Stimulated activated CD8-positive, alpha-beta memory T cell treated with anti-CD3 and anti-CD28 coated beads, Interleukin-7, amount 100 ng/mL, for 48 hours (primary cell): ENCODE results near the gene TBX21.

Experiments
- DNase-seq, 2 donors: peaks; one replicate each; pipeline ENCODE4 v3.0.0-alpha.2; 2020; ENCODE audit warnings: low read depth in 1 of 2; ENCODE audit errors: extremely low read depth in 1 of 2

The TBX21 gene, protein sequence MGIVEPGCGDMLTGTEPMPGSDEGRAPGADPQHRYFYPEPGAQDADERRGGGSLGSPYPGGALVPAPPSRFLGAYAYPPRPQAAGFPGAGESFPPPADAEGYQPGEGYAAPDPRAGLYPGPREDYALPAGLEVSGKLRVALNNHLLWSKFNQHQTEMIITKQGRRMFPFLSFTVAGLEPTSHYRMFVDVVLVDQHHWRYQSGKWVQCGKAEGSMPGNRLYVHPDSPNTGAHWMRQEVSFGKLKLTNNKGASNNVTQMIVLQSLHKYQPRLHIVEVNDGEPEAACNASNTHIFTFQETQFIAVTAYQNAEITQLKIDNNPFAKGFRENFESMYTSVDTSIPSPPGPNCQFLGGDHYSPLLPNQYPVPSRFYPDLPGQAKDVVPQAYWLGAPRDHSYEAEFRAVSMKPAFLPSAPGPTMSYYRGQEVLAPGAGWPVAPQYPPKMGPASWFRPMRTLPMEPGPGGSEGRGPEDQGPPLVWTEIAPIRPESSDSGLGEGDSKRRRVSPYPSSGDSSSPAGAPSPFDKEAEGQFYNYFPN

DNA sequence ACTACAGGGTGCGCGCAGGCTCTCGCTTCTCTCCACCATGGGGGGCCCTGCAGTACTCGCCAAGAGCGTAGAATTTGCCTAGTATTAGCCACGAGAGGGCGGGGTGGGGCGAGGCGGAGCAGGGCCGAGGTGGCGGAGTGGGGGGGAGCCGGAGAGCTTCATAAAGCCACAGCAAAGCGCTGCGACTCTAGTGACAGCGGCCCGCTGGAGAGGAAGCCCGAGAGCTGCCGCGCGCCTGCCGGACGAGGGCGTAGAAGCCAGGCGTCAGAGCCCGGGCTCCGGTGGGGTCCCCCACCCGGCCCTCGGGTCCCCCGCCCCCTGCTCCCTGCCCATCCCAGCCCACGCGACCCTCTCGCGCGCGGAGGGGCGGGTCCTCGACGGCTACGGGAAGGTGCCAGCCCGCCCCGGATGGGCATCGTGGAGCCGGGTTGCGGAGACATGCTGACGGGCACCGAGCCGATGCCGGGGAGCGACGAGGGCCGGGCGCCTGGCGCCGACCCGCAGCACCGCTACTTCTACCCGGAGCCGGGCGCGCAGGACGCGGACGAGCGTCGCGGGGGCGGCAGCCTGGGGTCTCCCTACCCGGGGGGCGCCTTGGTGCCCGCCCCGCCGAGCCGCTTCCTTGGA is at the start of gene TBX21:
TSS of gene TBX21 (plus strand) at position 190 of the 627 bp plus-strand sequence. CDS start at position 409, 219 bp downstream.
- peak; percentile 84 to 93 for DNase-seq

DNA sequence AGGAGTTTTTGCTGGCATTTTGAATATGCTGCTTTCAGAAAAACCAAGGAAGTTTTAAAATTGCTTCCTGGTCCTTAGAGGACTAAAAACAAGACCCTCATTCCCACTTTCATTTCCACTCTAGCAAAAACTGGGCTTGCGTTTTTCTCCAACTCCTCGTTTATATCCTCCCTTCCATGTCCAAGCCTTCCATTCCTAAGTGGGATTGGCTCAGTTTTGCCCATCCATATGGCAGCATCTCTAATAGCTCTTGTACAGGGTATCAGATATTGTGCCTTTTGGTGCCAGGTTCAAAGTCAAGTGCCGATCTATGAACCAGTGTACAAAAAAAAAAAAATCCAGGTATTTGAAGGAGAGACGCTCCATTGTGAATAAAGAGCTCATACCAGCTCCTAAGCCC is 49.0 kb upstream of the TBX21 start:
- DNase-seq: no peak

DNA sequence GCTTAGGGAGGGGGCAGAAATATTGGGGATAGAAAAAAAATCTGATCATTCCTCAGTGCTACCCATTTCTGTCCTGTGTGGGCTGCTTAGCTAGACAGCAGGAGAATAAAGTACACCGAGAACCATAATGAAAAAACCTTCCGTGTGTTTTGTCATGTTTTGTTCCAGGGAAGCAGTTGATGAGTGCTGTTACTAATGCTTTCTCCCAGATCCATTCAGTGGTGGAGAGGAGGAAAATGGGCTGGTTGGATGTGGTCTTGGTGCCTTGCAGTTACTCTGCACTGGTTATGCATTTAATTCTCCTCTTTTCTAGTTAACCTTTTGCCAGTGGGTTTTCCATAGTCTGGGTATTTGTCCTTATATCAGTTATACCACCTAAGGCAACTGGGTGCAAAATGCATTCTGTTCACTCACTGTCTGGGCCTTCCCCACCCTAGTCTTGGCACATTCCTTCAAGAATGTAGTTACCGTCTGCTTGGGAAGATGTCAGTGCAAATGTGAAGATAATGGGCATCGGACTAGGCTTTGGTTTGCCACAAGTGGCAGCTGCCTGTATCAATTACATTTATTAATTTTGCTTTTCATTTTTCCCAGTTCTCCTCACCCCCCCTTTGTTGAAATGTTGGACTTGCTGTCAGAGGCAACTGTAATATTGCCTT is 48.4 kb upstream of the TBX21 start:
- no peak for DNase-seq

DNA sequence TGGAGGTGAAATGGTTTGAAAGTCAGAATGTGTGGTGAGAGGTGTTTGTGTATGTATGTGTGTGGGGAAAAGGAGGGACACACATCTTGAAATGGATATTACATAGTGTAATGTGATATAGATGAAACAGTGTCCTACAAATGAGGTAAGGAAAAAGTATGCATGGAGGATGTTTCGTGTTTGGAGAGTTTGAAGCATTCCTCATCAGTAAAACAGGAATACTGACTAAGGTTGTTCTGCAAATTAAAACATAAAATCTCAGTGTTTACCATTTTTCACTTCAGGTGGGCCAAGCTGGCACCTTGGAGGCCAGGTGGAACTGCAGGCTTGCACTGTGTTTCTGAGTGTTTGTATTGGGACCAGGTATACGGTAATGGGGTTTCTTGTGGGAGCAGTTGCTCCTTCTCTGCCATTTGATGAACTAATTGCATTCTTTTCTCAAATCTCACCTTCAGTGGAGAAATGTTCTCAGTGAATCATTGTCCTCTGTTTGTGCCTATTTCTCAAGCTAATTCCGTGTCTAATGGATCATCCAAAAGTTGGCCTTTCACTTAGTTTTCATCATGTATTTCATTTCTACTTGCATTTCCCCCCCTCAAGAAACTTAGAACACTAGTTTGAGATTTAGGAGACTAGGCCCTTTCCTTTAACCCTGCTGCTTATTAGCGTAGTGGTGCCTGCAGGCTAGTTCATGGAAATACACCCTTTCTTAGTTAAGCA is 47.3 kb upstream of the TBX21 start:
- no peak for DNase-seq

DNA sequence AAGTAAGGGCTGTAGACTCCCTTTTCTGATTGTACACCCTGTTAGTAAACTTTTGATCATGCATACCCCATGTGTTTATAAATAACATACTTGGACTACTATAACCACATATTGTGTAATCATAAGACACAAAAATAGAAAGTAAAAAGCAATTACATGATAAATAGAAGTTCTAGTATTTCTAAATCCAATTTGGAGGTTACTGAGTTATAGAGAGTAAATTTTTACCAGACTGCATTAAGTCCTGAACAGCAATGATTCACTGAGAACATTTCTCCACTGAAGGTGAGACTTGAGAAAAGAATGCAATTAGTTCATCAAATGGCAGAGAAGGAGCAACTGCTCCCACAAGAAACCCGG is 46.8 kb upstream of the TBX21 start:
- DNase-seq: no peak

DNA sequence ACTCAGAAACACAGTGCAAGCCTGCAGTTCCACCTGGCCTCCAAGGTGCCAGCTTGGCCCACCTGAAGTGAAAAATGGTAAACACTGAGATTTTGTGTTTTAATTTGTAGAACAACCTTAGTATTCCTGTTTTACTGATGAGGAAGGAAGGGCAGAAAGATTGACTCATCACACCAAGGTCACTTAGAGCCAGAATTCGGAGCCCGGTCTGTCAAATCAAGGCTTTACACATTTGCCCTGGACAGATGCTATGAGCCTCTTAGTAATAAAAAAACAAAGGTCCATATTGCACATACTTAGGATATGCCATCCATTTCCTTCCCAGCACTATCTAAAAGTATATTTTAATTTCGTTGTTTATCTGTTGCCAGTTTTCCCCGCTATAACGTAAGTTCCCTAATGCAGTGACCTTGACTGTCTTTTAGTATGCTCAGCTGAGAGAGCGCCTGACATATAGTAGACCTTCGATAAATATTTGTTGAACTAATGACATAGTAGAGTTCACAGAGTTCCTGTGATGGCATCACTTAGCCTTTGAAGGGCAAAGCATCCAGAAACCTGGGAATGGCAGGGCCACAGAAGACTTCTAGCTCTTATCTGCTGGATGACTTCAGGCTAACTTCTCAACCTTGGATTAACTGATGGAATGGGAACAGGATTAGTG is 46.2 kb upstream of the TBX21 start:
- DNase-seq: no peak

DNA sequence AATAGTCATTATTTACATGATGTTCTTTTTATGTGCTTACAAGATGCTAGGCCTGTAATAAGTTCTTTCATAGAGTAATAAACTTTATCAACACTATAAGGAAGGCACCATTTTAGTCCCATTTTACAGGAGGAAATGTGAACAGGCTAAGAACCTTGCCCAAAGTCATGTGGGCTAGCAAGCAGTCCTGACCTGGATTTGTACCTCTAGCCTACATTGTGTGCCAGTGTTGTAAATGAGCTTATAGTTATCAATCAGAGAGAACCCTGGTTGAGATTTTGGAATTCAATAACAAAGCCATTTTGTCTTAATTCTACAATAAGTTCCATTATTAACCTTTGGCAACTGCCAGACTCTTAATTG is 45.7 kb upstream of the TBX21 start:
- no peak for DNase-seq

DNA sequence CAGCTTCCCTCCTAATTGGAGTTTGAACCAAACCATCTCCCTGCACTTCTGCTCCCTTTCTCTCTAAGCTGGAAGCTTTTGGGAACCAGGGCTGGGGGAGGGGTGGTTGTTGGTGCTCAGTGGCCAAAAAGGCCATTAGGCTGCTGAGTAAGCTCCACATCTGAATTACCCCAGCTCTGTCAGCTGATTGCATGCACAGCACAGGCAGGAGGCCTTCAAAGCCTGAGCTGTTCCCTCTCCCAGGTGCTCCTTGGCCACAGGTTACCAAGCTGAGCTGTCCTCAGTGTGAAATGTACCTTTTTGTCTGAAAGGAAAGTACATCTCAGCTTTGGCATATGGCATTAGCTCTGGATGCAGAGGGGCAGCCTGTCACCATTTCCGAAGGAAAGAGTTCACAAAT is 45.3 kb upstream of the TBX21 start:
- DNase-seq: no peak

DNA sequence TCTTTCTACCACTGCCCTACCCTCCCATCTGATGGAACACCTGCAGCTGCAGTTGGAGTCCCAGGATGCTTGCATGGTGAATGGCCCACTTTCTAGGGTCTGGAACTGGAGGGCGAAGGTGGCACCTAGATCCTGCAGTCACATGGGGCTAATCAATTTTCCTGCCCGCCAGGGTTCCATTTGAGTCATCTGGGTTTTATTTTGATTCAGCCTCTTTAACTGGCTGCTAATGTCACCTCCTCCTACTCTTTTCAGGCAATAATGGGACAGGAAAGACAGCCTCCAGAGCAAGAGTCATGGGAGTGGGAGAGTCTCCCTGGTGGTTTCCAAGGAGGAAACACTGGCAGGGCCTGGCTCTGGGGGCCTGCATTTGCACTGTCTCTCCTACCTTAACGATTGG is 42.9 kb upstream of the TBX21 start:
- DNase-seq: no peak

DNA sequence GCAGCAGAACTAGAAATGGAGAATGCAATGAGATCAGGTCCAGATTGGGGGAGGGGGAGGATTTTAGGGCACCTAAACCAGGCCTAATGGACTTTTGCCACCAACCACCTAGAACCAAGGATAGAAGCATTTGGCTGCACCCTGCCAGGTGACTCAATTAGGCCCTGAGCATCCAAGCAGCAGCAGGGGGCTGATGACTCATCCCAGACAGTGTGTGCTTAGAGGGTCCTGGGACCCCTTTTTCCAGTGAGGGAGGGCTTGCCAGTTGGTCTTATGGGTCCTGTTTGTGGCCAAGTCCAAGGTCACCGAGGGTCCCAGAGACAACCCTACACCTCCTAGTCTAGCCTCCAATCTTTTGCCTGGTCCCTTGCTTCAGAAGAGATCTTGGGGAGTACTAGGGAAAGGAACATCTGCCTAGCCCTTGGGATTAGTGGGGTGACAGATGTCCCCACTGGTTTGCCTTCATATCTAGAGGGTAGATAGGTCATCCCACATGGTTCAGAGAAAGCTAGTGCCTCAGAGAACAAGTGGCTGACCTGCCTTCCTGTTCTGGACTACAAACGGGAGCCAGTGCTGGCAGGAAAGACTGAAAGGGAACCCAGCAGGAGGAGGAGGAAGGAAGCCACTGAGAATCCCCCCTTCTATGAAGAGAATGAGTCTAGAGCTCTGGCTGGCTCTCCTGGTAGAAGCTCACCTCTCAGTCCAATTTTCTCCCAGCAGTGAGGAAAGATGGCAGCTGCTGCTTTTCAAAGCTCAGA is 40.7 kb upstream of the TBX21 start:
- no peak for DNase-seq

DNA sequence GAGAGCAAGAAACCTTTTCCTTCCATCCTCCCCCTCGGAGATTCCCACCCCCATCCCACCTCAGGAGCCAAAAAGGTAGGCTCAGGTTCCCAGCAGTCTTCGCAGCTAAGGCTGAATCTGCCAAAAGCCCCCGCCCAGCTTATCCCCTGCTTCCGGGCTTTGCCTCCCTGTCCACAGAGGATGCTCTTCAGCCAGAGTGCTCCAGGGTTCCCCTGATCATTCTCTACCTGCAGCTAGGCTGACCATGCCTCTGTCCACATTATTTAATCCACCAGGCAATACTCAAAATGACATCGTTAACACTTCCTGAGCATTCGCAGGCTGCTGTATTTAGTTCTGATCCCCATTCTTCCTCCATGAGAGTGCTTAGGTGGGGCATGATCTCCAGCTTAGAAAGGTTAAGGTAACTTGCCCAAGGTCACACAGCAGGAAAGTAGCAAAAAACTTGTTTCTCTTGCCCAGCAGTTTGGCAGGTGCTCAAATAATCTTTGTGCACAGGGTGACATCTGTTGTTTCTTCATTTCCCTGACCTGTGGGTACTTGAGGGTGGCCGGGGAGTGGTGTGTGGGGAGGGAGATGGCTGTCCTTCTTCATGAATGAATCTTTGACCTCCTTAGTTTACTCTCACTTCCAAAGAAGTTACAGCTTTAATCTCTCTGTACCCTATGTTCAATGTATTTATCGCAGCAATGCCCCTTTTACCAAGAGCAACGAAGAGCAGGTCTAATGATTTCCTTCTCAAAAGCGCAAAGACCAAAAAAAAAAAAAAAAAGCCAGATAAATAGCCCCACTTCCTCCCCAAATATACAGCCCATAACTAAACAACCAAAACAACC is 39.9 kb upstream of the TBX21 start:
- no peak for DNase-seq

DNA sequence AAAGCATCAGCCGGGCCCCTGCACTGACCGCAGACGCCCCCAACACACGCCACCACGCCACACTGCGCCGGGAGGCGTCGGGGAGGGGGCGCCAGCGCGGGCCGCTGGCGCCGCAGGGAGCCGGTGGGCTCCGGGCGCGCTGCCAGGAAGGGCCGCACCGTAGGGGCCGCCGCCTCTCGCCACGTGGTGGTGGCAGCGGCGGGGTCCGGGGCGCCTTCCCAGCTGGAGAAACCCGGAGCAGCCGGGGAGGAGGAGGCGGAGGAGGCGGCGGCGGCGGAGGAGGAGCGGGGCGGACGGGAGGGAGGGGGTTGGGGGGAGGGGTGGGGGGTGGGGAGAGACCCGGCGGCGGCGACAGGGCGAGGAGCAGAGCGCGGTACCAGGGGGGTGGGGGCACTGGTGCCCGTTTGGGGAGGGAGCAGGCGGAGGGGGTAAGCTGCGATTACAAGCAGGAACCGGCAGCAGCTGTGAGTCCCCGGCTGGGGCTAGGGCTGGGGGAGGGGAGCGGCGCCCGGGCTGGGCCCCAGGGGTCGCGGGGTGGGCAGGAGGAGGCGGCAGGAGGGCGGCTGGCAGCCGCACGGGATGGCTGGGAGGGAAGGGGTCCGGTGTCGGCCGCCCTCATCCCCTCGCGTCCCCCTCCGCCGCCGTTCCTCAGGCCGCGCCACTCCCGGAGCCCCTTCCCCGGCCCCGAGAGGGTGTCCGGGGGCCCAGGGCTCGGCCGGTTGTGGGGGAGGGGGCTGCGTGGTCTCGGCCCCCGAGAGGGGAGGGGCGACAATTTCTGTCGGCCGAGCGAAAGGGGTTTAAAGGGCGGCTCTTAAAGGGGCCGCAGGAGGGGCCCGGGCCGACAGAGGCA is 39.1 kb upstream of the TBX21 start, which contains the start of gene TBKBP1:
TSS of gene TBKBP1 (plus strand) at position 431 of the 850 bp plus-strand sequence. CDS start 1,952 bp downstream, outside the sequence.
- no peak for DNase-seq

DNA sequence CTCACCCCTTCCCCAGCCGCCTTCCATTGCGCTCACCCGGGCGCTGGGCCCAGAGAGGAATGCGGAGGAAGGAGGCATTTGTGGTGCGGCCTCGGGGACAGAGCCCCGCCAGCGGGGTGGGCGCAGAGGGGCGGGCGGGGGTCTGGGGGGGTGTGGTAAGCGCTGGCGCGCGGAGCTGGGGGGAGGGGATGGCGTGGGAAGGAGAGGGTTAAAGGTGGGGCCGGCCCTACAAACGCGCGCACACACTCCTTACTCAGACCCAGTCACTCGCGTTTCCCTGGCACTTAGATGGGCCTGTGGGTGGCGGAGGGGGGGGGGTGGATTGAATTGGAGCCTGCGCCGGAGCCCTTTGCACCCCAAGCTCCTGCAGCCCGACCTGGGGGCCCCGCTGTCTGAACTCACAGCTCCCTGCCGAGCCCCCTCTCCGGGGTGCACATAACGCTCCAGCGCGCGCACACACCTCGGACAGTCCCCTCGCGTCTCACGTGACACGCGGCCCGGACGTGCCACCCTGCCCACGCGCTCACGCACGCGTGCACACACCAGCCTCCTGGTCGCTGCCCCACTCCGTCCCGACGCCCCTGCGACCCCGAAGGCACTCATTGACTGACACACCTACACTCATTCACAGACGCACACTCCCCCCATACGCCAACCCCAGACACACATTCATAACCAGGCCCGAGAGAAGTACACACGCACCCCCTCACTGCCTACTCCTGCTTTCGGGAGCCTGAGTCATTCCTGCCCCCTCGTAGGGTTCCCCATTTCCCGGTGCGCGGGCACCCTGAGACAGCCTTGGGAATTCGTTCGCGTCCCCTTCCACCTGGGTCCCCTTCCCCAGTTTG is 38.2 kb upstream of the TBX21 start:
- DNase-seq: peak in 1 of 2 donors; percentile 47

DNA sequence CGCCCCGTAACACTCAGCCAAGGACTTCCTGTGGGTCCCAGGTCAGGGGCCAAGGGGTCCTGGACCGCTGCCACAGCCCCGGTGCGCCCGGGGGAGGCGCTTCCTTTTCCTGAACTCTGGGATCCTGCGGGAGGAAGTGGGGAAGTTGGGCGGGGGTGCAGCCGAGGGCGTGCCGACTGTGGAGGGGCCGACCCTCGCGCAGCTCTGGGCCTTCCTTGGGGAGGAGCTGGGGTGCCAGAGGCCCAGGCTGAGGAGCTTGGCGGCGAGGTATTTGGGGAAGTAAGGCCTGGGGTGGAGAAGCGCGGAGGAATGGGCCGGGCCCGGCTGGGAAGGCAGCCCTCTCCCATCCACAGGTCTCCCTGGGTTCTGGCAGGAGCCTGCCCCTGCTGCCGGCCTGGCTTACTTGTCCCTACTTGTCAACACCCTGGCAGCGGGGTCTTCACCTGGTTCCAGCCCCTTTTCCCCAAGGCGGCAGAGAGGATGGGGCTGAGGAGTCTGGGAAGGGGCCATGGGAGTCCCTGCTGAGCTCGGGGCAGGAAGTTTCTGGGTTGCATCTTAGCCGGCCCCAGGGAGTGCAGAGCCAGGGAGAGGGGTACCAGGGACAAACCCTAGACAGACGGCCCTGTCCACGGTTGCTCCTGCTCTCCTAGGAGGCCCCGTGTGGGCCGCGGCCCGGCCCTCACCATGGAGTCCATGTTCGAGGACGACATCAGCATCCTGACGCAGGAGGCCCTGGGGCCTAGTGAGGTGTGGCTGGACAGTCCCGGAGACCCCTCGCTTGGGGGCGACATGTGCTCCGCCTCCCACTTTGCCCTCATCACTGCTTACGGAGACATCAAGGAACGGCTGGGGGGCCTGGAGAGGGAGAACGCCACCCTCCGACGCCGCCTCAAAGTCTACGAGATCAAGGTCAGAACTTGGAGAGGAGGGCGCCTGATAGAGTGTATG is 37.3 kb upstream of the TBX21 start:
- DNase-seq: no peak

DNA sequence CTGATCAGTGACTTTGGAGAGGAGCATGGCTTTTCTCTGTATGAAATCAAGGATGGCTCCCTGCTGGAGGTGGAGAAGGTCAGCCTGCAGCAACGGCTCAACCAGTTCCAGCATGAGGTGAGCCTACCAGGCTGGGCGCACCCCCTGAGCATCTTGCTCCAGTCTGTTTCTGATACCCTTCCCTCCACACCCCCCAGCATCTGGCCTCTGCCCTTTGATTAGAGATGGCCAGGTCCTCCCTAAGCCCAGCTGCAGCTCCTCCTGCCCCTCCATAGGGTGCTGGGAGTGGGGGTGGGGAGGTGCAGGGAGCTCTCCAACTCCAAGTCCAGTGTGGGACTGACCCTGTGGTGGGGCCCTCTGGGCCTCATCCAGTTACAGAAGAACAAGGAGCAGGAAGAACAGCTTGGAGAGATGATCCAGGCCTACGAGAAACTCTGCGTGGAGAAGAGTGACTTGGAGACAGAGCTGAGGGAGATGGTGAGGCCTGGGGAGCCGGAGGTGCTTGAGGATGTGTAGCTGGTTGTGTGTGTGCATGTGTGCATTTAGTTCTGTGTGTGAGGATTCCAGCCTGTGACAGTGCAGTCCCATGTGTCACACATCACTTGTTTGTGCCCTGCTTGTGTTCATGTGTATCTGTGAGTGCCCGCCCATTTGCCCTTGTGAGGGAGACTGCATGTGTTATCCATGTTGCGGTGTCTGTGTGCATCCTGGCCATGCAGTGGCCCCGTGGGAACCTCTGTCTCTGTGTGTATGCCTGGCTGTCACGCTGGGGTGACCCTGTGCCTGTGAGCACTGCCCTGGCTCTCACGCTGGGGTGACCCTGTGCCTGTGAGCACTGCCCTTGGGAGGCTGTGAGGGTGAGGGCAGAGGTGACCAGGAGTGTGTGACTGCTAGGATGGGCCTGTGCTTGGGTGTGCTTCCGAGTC is 36.1 kb upstream of the TBX21 start:
- no peak for DNase-seq
